ENCODE data around the gene MOSPD3.

The MOSPD3 gene

DNA sequence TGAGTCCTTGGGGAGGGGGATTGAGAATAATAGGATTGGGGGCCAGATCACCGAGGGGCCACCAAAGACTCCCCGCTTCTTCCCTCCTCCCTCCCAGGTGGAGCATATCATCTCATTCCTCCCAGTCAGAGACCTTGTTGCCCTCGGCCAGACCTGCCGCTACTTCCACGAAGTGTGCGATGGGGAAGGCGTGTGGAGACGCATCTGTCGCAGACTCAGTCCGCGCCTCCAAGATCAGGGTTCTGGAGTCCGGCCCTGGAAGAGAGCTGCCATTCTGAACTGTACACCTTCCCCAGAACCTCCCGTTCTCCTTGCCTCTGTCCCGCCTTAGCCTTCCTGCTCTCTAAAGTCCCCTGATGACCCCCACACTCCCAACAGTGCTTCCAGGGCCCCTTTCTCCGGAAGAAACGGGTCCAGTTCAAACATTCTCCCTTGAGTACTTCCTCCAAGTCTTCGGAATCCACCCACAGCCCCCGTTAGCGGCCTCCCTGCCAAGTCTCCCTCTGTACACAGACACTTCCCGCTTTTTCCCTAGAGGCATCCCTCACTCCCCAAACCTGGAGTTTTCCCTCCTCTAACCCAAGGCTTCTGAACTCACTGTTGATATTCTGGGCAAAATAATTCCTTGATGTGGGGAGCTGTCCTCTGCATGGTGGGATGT is 22.1 kb upstream of the MOSPD3 start:
- no peak for DNase-seq (ENCODE audit: low read depth in 2 of 2)

DNA sequence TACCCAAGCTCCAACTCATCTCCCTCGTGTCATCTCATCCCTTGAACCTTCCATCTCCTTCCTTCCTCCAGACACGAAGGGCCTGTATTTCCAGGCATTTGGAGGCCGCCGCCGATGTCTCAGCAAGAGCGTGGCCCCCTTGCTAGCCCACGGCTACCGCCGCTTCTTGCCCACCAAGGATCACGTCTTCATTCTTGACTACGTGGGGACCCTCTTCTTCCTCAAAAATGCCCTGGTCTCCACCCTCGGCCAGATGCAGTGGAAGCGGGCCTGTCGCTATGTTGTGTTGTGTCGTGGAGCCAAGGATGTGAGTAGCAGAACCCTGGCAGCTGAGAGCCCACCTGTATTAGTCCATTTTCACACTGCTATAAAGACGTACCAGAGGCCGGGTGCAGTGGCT is 20.7 kb upstream of the MOSPD3 start:
- DNase-seq (ENCODE audit: low read depth in 2 of 2) = no peak

DNA sequence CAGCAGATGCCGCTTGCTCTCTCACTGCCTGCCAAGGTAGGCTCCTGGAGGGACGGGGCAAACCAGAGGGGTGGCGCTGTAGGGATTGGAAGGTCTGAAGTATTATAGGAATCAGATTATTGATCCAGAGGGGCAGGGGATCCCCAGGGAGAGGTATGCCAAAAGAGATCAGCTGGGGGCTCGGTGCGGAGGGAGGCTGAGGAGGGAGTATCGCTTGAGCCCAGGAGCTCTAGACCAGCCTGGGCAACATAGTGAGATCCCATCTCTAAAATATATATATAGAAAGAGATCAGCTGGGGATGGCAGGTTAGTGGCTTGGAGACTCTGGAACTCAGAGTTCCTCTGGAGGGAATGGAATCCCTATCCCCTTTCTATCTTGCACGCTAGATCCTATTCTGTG is 17.2 kb upstream of the MOSPD3 start:
- DNase-seq (ENCODE audit: low read depth in 2 of 2) = no peak

DNA sequence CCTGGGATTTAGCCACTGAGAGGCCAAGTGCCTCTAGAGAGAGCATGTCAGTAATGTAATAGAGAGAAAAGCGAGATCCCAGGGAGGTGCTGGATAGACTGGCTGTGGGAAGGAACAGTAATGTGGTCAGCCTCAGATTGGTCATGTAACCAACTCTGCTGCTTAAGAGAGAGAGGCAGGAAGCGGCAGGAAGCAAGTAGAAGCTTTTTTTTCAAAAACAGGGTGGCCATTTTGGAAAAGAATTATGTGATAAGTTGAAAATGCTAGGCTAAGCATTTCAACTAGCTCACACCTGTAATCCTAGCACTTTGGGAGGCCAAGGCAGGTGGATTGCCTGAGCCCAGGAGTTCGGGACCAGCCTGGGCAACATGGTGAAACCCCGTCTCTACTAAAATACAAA is 13.9 kb upstream of the MOSPD3 start:
- DNase-seq (ENCODE audit: low read depth in 2 of 2) = no peak

DNA sequence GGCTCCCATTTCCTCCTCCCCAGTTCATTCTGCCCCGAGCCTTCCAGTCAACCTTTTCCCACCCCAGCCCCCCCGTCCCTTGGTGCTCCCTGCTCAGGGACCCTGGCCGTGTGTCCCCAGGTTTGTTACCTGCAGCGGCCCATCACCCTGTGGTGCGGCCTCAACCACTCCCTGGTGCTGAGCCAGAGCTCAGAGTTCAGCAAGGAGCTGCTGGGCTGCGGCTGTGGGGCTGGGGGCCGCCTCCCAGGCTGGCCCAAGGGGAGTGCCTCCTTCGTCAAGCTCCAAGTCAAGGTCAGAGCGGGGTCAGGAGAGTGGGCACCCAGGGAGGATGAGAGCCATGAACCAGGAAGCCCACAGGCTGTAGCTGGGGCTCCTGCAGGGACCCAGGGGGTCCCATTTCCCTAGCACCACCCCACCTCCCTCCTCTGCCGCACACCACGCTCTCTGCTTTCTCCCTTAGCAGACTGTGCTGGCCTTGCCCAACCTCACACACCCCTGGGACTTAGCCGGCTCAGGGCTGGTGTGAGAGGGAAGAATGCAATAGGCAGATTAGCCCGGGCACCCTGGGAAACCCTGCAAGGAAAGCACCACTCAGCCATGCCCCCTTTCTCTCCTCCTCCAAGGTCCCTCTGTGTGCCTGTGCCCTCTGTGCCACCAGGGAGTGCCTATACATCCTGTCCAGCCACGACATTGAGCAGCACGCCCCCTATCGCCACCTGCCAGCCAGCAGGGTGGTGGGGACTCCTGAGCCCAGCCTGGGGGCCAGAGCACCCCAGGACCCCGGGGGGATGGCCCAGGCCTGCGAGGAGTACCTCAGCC is 12.2 kb upstream of the MOSPD3 start:
- DNase-seq (ENCODE audit: low read depth in 2 of 2) = no peak

DNA sequence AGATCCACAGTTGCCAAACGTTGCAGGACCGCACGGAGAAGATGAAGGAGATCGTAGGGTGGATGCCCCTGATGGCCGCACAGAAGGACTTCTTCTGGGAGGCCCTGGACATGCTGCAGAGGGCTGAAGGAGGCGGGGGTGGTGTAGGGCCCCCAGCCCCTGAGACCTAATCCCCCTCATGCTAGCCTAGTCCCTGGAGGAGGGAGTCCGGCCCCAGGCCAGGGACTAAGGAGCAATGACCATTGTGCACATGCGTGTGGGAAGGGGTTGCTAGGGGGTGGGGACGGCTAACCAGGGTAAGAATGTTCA is 11.7 kb upstream of the MOSPD3 start:
- DNase-seq (ENCODE audit: low read depth in 2 of 2) = no peak

DNA sequence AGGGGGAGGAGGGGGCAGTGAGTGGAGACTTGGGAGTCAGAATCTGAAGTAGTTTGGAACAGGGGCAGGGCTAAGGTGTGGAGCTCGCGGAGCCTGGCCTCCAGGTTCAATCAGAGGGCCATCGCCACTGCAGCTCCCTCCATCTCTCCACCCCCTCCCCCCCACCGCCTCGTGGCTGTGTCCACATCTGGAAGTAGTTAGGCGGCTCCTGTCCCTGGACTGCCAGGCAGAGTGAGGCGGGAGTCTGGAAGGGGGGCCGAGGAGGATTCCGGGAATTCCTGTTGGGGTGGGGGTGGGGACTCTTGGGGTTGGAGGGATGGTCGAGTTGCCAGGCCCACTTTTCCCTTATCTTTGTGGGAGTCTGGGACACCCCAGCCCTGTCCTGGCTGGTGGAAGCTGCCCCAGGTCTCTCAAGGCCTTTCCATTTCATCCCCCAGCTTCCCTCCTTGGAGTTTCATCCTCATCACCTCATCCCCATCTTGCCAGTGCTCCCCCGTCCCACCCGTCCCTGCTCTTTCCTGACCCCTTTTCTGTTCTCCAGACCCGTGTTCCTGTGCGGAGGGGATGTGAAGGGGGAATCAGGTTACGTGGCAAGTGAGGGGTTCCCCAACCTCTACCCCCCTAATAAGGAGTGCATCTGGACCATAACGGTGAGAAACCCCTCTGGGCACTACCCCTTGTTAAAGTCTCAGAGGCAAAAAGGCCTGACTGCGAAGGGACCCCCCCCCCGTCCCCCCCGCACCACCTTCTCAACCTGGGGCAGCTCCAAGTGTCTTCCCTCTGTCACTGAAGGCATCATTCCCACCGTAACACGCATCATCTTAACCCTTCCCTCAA is 9.2 kb upstream of the MOSPD3 start:
- DNase-seq (ENCODE audit: low read depth in 2 of 2) = no peak

DNA sequence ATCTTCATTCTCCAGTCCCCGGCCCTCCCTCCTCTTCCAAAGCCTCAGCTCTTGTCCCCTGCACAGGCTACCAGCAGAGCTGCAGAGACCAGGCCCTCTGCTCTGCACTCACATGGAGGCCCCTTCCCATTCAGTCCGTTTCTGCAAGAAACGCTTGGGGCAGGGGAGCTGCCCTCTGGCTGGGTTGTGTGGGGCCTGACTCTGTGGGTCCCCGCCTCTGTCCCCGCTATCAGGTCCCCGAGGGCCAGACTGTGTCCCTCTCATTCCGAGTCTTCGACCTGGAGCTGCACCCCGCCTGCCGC is 8.7 kb upstream of the MOSPD3 start:
- no peak for DNase-seq (ENCODE audit: low read depth in 2 of 2)

DNA sequence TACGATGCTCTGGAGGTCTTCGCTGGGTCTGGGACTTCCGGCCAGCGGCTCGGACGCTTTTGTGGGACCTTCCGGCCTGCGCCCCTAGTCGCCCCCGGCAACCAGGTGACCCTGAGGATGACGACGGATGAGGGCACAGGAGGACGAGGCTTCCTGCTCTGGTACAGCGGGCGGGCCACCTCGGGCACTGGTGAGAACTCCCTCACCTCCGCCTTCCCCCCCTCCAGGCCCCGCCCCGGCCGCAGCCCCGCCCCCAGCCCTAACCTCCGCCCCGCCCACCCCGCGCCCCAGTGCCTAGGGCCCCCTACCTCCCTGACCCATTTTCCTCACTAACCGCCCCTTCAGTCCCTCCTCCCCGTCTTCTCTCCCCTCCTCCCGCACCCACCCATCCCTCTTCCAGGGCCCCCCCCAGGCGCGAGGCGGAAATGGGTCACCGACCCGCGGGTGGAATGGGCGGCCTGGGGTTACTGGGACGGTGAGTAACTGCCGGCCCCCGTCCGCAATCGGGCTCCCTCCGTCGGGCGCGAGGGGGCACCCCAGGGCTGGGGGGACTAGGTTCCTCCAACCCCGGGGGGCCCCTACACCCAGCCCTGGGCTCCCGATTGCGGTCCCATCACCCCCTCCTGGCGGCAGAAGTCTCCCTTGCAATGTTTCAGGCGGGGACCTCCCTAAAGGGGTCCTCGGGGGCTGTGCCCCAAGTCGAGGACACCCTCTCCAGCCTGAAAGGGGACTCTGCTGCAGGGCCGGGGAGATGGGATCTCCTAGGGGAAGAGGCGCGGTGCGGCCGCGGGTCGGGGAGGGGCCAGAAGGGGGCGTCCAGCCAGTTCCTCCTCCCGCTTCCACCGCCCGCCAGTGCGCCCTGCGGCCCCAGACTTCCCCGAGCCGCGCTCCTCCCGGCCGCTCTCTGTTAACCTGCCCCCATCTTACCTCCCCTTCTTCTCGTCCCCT is 8.0 kb upstream of the MOSPD3 start:
- DNase-seq (ENCODE audit: low read depth in 2 of 2) = peak in 1 of 2 donors; percentile 65

DNA sequence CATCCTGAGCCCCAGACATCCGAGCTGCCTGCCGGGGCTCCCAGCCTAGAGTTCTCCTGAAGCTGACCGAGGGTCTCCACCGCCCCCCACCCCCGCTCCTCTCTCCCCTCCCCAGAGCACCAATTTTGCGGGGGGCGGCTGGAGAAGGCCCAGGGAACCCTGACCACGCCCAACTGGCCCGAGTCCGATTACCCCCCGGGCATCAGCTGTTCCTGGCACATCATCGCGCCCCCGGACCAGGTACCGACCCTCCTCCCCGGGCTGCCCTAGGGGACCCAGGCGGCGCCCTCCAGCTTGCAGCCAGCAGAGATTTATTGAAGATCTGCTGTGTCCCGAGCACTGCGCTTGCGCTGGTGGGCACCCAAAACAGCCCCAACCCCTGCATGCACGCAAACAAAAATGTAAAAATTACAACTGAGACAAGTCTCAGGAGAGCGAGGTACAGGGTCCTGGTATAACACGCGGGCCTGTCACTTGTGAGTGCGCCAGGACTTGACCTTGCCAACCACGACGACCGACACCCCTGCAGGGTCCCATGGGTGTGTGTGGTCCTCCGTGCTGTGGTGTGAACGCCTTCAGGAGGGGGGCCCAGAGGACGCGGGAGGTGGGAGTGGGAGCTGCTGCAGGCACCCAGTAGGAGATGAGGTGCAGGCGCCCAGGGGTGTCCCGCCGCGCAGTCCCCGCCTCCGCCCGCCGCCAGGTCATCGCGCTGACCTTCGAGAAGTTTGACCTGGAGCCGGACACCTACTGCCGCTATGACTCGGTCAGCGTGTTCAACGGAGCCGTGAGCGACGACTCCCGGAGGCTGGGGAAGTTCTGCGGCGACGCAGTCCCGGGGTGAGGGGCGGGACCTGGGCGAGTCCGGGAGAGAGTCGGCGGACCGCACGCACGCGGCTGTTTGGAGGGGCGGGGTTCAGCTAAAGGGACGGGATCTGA is 7.1 kb upstream of the MOSPD3 start:
- DNase-seq (ENCODE audit: low read depth in 2 of 2) = peak in 1 of 2 donors; percentile 42

DNA sequence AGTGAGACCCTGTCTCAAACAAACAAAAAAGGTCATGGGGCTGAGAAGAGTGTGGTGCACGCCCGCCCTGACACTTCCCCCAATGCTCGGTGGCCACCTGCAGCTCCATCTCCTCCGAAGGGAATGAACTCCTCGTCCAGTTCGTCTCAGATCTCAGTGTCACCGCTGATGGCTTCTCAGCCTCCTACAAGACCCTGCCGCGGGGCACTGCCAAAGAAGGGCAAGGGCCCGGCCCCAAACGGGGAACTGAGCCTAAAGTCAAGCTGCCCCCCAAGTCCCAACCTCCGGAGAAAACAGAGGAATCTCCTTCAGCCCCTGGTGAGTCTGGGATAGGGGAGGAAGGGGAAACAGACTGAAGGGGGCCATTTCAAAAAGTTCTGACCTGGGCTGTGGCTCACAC is 6.0 kb upstream of the MOSPD3 start:
- no peak for DNase-seq (ENCODE audit: low read depth in 2 of 2)

DNA sequence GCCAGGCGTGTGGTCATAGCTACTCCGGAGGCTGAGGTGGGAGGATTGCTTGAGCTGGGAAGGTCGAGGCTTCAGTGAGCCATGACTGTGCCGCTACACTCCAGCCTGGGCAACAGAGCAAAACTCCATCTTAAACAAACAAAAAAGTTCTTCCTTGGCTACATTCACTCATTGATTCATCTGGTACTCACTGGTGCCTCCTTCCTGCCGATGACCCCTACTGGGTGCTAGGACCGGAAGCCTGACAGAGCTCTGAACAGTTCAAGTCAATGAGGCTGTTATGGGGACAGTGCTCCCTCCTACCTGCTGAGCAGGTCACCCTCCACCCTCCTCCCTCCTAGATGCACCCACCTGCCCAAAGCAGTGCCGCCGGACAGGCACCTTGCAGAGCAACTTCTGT is 5.2 kb upstream of the MOSPD3 start:
- no peak for DNase-seq (ENCODE audit: low read depth in 2 of 2)

DNA sequence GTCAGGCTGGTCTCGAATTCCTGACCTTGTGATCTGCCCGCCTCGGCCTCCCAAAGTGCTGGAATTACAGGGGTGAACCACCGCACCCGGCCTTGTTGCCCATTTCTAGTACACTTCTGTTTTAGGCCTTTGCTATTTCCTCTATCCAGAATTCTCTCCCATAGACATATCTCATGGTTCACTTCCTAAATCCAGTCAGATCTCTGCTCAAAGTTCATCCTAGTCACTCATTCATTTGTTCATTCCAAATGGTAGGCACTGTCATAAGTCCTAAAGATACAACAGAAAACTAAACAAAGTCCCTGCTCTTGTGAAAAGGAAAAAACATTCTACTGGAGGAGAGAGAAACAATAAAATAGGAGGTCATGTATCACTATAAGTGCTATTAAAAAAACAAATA is 2.4 kb upstream of the MOSPD3 start:
- no peak for DNase-seq (ENCODE audit: low read depth in 2 of 2)

DNA sequence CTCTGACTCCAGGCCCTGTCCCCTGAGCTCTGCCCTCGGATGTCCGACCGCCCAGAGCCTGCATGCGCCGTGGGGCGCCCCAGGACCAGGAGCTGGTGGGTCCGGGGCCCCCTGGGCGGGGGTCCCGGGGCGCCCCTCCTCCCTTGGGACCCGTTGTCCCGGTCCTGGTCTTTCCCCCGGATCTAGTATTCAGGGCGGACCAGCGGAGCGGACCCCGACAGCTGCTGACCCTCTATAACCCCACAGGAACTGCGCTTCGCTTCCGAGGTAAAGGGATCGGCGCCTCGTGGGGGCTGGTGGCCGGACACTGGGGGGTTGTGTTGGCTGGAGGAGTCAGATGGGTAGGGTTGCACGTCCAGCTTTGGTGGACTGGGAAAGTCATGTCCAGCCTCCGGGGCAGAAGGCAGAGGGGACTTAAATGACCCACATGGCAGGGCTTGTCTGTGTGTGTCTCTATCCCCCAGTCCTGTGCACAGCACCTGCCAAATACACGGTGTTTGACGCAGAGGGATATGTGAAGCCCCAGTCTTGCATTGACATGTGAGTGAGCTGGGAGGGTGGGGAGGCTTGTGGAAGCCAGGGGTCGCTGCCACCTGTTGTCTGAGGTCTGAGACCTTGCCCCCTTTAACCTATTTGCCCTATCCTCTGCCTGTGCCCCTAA is 520 bp downstream of the MOSPD3 start:
- DNase-seq (ENCODE audit: low read depth in 2 of 2) = no peak

DNA sequence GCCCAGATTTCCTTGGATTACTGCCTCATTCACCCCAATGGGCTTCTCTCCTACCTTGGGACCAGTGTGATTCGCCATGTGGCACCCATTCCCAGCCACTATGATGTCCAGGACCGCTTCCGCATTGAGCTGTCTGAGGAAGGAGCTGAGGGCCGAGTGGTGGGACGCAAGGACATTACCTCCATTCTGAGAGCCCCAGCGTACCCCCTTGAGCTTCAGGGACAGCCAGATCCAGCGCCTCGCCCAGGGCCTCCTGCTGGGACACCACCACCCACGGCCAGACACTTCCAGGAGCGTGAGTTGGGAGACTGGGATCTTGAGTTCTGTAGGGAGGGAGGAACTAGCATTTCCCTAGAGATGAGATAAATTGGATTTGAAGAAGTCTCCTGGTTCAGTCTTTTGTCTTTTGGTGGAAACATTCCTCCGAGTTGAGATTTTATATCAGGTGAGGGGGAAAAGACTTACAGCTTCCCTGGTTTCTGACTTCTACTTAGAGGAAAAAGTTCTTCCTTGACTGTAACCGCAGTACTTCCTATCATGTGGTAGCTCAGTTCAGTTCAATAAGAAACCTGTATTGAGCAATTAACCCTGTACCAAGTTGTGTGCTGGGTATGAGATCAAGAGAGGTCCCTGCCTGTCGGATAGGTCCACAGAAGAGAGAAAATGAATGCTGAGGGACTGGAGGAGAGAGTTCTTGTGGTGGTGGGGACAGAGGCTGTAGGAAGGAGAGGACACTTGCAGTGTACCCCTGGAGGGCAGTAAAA is 1.3 kb downstream of the MOSPD3 start:
- DNase-seq (ENCODE audit: low read depth in 2 of 2) = no peak

DNA sequence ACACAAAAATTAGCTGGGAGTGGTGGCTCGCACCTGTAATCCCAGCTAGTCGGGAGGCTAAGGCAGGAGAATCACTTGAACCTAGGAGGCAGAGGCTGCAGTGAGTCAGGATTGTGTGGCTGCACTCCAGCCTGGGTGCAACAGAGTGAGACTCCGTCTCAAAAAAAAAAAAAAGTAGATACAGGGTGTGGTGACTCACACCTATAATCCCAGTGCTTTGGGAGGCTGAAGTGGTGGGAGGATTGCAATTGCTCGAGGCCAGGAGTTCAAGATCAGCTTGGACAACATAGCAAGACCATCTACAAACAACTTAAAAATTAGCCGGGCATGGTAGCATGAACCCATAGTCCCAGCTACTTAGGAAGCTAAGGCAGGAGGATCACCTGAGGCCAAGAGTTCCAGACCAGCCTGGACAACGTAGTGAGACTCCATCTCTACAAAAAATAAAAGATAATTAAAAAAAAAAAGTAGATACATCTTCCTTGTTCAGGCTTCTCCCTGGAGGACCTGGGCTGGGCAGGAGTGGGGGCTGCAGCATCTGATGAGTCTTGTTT is 2.0 kb downstream of the MOSPD3 start:
- DNase-seq (ENCODE audit: low read depth in 2 of 2) = no peak

DNA sequence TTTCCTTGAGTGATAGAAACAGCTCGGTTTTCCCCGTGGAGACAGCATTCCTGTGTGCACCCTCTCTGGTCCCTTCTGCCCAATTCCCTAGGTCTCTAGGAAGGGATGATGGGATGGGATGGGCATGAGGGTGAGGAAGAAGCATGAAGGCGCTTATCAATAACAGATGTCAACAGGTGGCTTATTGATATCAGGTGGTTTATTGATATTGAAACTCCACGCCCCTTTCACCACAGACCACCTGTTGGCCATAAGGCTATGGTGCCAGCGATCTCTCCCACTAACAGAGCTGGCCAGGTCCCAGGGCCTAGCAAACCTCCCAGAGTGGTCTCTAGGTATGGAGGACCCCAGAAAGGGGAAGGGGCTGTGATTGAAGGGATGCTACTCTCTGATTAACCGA is 7.9 kb downstream of the MOSPD3 start:
- no peak for DNase-seq (ENCODE audit: low read depth in 2 of 2)

DNA sequence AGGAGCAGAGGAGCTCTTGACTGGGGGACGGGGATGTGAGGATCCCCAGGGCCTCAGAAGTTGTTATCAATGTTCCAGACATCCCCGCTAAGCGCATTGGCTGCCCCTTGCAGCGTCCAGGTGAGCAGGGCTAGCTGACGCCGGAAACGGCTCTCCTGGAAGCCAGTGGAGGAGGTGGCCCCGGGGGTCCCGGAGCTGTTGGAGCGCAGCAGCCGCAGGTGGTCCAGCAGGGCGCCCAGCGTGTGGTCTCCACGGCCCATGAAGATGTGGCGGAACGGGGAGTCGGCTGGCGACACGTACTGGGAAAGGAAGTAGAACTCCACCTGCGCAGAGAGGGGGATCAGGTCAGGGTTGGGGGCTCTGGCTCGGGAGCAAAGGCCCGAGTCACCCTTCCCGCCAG is 8.5 kb downstream of the MOSPD3 start:
- no peak for DNase-seq (ENCODE audit: low read depth in 2 of 2)

DNA sequence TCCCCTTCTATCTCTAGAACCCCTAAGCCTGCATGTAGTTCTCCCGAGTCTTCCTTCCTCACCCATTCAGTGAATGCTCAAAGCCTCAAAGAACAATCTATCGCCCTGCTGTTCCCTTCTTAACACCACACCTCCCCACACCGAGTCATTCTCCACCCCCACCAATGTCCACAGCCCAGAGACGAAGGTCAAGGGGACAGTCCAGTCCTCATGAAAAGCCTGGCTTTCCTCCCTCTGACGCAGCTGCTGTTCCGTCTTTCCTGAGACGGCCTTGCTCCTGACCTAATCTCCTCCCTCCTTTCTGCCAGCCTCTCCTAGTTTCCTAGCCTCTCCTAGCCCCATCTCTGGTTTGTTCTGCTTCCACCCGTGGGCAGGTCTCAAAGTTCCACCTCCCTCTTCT is 9.2 kb downstream of the MOSPD3 start:
- no peak for DNase-seq (ENCODE audit: low read depth in 2 of 2)
